Glutamatergic neuron (in vitro differentiated cells): Measurements from ENCODE around the gene SERINC2. TPM values are rescaled to one million over a fixed set of nuclear protein-coding genes. Genes with fewer than 3 reads are reported as not detected.

Experiments
- DNase-seq: peaks from one replicate; pipeline ENCODE4 v3.0.0; 2022
- H3K27ac Mint-ChIP-seq: one replicate; pipeline ENCODE4 v1.8.0; 2020; ENCODE audit warnings: mild to moderate bottlenecking, mixed read lengths, inconsistent platforms; ENCODE audit not compliant: unreplicated experiment
- H3K27me3 Mint-ChIP-seq: one replicate; pipeline ENCODE4 v1.8.0; 2020; ENCODE audit warnings: mild to moderate bottlenecking, moderate library complexity, mixed read lengths, inconsistent platforms; ENCODE audit not compliant: unreplicated experiment
- H3K36me3 Mint-ChIP-seq: one replicate; pipeline ENCODE4 v1.8.0; 2020; ENCODE audit warnings: mild to moderate bottlenecking, mixed read lengths, inconsistent platforms; ENCODE audit not compliant: unreplicated experiment
- H3K4me1 Mint-ChIP-seq: one replicate; pipeline ENCODE4 v1.8.0; 2020; ENCODE audit warnings: mild to moderate bottlenecking, low read depth, mixed read lengths, inconsistent platforms; ENCODE audit not compliant: unreplicated experiment
- H3K4me3 Mint-ChIP-seq: one replicate; pipeline ENCODE4 v1.8.0; 2020; ENCODE audit warnings: mild to moderate bottlenecking, mixed read lengths, inconsistent platforms; ENCODE audit not compliant: unreplicated experiment
- H3K9me3 Mint-ChIP-seq: one replicate; pipeline ENCODE4 v1.8.0; 2020; ENCODE audit warnings: mild to moderate bottlenecking, moderate library complexity, mixed read lengths, inconsistent platforms; ENCODE audit not compliant: unreplicated experiment
- total RNA-seq: library from RNA; stranded (reverse); fragmentation: NEBNext Ultra II Directional; extraction: Animal tissue kit (Norgen Biotek cat#: 25700); gene quantifications from one replicate; pipeline ENCODE4 v1.2.1, GENCODE V29; 2021; ENCODE audit not compliant: unreplicated experiment
- TF ChIP-seq, protein P1 (sequence below): fragments of 200-600 bp; sonication (generic); IDR thresholded peaks from one replicate; pipeline ENCODE4 v1.5.0; 2021; ENCODE audit not compliant: partially characterized antibody, unreplicated experiment

SERINC2 gene
- total RNA-seq, 1 donor from 2014 or later, result 36.4 TPM

DNA sequence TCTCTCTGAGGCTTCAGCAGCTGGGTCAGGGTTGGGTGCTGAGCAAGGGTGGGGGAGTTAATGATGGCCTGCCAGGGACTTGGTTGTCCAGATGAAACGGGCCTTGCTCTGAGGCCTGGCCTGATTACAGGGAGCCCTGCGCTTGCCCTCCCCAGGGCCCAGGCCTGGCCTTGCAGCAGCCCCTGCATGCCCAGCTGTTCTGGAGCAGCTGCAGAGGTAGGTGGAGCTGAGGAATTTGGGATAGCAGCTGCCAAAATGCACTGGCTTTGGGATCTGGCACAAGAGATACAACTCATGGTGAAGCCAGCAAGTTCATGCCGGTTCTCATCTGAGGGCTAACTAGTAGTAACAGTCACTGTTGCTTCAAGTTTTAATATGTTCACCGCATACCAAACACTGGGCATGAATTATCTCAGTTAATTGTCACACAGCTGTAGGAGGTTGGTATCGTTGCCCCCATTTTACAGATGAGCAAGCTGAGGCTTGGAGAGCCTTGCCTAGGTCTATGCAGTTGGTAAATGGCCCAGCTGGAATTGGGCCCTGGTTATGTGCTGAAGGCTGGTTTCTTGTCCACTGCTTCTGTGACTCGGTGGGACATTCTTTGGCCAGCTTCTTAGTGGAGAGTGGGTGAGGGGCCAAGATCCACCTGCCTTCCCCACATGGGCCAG, 7.3 kb upstream of the SERINC2 start:
- peaks cover 4% of the 10 kb centered on the region for H3K36me3 Mint-ChIP-seq
- no peak for DNase-seq
- H3K9me3 Mint-ChIP-seq, result no peaks in the 10 kb centered on the region
- TF ChIP-seq, protein P1, sequence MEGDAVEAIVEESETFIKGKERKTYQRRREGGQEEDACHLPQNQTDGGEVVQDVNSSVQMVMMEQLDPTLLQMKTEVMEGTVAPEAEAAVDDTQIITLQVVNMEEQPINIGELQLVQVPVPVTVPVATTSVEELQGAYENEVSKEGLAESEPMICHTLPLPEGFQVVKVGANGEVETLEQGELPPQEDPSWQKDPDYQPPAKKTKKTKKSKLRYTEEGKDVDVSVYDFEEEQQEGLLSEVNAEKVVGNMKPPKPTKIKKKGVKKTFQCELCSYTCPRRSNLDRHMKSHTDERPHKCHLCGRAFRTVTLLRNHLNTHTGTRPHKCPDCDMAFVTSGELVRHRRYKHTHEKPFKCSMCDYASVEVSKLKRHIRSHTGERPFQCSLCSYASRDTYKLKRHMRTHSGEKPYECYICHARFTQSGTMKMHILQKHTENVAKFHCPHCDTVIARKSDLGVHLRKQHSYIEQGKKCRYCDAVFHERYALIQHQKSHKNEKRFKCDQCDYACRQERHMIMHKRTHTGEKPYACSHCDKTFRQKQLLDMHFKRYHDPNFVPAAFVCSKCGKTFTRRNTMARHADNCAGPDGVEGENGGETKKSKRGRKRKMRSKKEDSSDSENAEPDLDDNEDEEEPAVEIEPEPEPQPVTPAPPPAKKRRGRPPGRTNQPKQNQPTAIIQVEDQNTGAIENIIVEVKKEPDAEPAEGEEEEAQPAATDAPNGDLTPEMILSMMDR, result no peak
- H3K27ac Mint-ChIP-seq, result no peak overlapping the region
- peaks cover 6% of the 10 kb centered on the region for H3K27me3 Mint-ChIP-seq
- H3K4me3 Mint-ChIP-seq, result no peak overlapping the region
- H3K4me1 Mint-ChIP-seq, result peaks cover 11% of the 10 kb centered on the region

DNA sequence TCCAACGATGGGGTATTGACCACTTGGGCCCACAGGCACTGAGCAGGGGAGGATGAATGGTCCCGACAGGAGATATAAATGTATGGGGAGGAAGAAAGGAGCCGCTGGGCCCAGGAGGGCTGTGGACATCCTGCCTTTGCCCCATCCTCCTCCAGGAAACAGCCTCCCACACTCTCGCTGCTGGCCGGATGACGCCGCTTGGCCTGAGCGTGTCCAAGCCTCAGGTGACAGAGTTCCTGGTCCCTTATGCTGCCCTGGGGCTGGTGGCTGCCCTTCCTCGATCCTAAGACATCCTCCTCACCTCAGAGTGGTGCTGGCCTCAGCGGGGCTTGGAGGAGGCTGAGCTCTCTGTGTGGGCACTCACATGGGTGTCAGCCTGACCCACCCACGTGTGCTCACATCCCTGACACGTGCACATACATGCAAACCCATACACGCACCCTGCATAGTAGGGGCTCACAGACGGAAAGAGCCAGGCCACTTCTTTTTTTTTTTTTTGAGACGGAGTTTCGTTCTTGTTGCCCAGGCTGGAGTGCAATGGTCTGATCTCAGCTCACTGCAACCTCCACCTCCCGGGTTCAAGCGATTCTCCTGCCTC, 5.9 kb upstream of the SERINC2 start:
- no peak for DNase-seq
- Mint-ChIP-seq H3K4me3 (no peak overlapping the region), H3K36me3 (peaks cover 4% of the 10 kb centered on the region), H3K27me3 (peaks cover 14% of the 10 kb centered on the region), H3K4me1 (peaks cover 15% of the 10 kb centered on the region), H3K27ac (no peak overlapping the region), H3K9me3 (peaks cover 6% of the 10 kb centered on the region)
- TF ChIP-seq, protein P1, result no peak

DNA sequence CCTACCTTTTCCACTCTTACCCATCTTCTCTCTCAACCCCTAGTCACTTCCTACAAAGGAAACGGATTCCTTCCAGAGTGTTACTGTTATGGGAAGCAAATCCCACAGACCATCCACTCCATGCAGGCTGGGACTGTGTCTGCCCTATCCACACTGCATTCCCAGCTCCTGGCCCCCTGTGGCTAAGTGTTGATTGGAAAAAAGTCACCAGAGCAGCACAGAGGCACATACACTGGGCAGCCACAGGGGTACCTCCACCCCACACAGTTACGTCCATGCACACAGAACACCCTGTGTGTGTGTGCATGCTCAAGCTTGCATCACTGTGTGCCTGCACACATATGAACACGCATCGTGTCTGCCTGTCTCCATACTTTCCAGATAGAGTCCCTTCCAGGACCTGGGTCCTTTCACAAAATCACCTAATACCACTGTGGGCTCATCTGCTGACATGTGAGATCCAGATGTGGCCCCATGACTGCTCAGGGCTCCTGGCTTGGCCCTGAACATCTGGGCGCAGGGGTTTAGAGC, 4.2 kb upstream of the SERINC2 start:
- peaks cover 18% of the 10 kb centered on the region for H3K27me3 Mint-ChIP-seq
- H3K4me3 Mint-ChIP-seq, result no peak overlapping the region
- H3K9me3 Mint-ChIP-seq, result peaks cover 16% of the 10 kb centered on the region
- peaks cover 4% of the 10 kb centered on the region for H3K36me3 Mint-ChIP-seq
- peaks cover 20% of the 10 kb centered on the region for H3K4me1 Mint-ChIP-seq
- peak overlapping the region; percentile 14 for H3K27ac Mint-ChIP-seq
- TF ChIP-seq, protein P1, result no peak
- no peak for DNase-seq

DNA sequence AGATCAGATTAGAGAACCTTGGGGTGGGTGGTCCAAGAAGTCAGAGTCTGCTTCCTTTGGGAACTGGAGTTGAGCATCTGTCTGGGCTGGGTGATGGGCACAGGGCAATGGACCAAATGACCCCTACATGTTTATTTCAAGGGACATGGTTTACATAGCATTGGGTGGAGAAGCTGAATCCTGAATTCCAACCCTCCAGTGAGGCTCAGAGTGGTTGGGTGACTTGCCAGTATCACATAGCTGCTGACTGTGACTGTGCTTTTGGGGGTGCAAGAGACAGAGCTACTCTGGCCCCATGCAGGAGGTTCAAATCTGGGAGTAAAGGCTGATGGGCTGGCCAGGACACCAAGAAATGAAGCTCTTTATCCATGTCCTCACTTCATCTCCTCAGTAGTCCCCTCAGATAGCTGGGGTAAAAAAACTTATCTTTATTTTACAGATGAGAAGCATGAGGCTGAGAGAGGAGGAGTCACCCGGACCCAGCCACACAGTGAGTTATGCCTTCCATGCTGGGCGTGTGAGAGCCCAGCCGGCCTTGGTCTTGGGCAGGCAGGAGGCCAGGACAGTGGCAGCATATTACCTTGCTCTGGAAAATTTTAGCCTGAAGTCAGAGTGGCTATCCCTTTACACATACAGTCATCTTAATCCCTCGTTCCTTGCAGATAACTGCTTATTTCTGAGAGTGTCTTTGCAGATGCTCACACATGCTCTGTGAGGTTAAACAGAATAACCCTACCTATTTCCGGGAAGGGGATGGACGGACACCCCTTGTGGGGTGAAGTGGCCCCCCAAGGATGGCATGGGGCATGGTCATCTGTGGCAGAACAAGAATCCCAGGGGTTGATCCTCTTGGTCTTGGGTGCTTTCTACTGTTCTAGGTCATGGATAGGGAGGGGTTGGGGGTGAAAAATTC, 2.8 kb upstream of the SERINC2 start:
- no peak overlapping the region for H3K27ac Mint-ChIP-seq
- H3K36me3 Mint-ChIP-seq, result peaks cover under 1% of the 10 kb centered on the region
- H3K9me3 Mint-ChIP-seq, result peaks cover 23% of the 10 kb centered on the region
- no peak for DNase-seq
- peak overlapping the region; percentile 16 for H3K4me3 Mint-ChIP-seq
- peaks cover 20% of the 10 kb centered on the region for H3K4me1 Mint-ChIP-seq
- H3K27me3 Mint-ChIP-seq, result peaks cover 23% of the 10 kb centered on the region
- TF ChIP-seq, protein P1, result no peak
